OCI-LY7 (cell line): ENCODE results near the gene STMN3. TPM values are rescaled to one million over a fixed set of nuclear protein-coding genes. Genes with fewer than 3 reads are reported as not detected.

Experiments used
- BruUV-seq: library from RNA; stranded (reverse); fragments of 400-500 nt; replicated peaks from 2 replicates; lab custom pipeline; 2021; lab: Mats Ljungman, UMichigan
- CTCF ChIA-PET: fragments of 300-600 bp; sonication (Branson Sonifier 250); formaldehyde crosslinking; loops from one replicate; lab custom pipeline; 2022; ENCODE audit warnings: antibody characterized with exemption; ENCODE audit not compliant: unreplicated experiment; lab: Charles Lee
- POLR2A ChIA-PET: fragments of 300-600 bp; sonication (Branson Sonifier 250); formaldehyde crosslinking; loops from one replicate; lab custom pipeline; 2022; ENCODE audit warnings: antibody characterized with exemption; lab: Charles Lee
- DNase-seq: peaks from one replicate; pipeline ENCODE4 v3.0.0-alpha.2; 2015; ENCODE audit warnings: low spot score
- H2AFZ ChIP-seq: fragments of 200-600 bp; sonication (generic), shearing (Covaris generic); 2 replicates; pipeline ENCODE4 v1.6.1; 2014; ENCODE audit warnings: mild to moderate bottlenecking, antibody characterized with exemption, low read length, moderate library complexity
- H3K27ac ChIP-seq: fragments of 200-600 bp; sonication (generic); 2 replicates; pipeline ENCODE4 v1.5.1; 2014; ENCODE audit warnings: mixed run types, low read depth, mild to moderate bottlenecking, moderate library complexity, low read length, inconsistent platforms; ENCODE audit not compliant: poor library complexity, severe bottlenecking
- H3K36me3 ChIP-seq: fragments of 200-600 bp; sonication (generic); 2 replicates; pipeline ENCODE4 v1.6.1; 2014; ENCODE audit warnings: mild to moderate bottlenecking, antibody characterized with exemption, low read length, moderate library complexity, mixed read lengths; ENCODE audit not compliant: insufficient read depth
- H3K4me1 ChIP-seq: fragments of 200-600 bp; sonication (generic); 2 replicates; pipeline ENCODE4 v1.5.1; 2014; ENCODE audit warnings: mild to moderate bottlenecking, low read length; ENCODE audit not compliant: insufficient read depth, poor library complexity, severe bottlenecking
- H3K4me2 ChIP-seq: fragments of 200-600 bp; sonication (generic); 2 replicates; pipeline ENCODE4 v1.6.1; 2014; ENCODE audit warnings: mild to moderate bottlenecking, low read length
- H3K4me3 ChIP-seq: fragments of 200-600 bp; sonication (generic); 2 replicates; pipeline ENCODE4 v1.5.1; 2014; ENCODE audit warnings: mild to moderate bottlenecking, low read depth, low read length; ENCODE audit not compliant: poor library complexity, severe bottlenecking
- H3K79me2 ChIP-seq: fragments of 200-600 bp; sonication (generic); 2 replicates; pipeline ENCODE4 v1.6.1; 2016; ENCODE audit warnings: low read depth, mild to moderate bottlenecking, low read length, moderate library complexity, mixed read lengths; ENCODE audit not compliant: insufficient read depth
- H3K9me2 ChIP-seq: fragments of 200-600 bp; sonication (generic); 2 replicates; pipeline ENCODE4 v1.6.1; 2016; ENCODE audit warnings: mild to moderate bottlenecking, low read length, mixed read lengths; ENCODE audit not compliant: insufficient read depth
- H3K9me3 ChIP-seq: fragments of 200-600 bp; sonication (generic); 2 replicates; pipeline ENCODE4 v1.6.1; 2014; ENCODE audit warnings: mild to moderate bottlenecking, mixed run types, low read length, mixed read lengths
- H4K20me1 ChIP-seq: fragments of 200-600 bp; sonication (generic); 2 replicates; pipeline ENCODE4 v1.6.1; 2014; ENCODE audit warnings: mild to moderate bottlenecking, antibody characterized with exemption, low read length, moderate library complexity, mixed read lengths; ENCODE audit not compliant: insufficient read depth
- CTCF ChIP-seq: fragments of 200-600 bp; sonication (generic); conservative IDR thresholded peaks from 2 replicates; pipeline ENCODE4 v1.5.1; 2014; ENCODE audit warnings: mild to moderate bottlenecking, antibody characterized with exemption, low read length, moderate library complexity, mixed read lengths
- EZH2phosphoT487 ChIP-seq: fragments of 200-600 bp; sonication (generic); IDR thresholded peaks from 2 replicates; pipeline ENCODE4 v1.6.1; 2018; ENCODE audit warnings: low read depth, borderline replicate concordance, mild to moderate bottlenecking, mixed run types, antibody characterized with exemption, low read length, moderate library complexity, mixed read lengths
- intact Hi-C: fragments of 100-400 bp; cut with micrococcal nuclease; formaldehyde crosslinking; loops from one replicate; pipeline ENCODE4 v1.10.0; 2022; ENCODE audit not compliant: unreplicated experiment
- small RNA-seq: library from RNA; depleted of rRNA; stranded (forward); fragments of <200 nt; gene quantifications from one replicate; pipeline ENCODE3, GENCODE V24; 2014
- total RNA-seq, 2 experiments: library from RNA; depleted of rRNA in 1 of 2; stranded (reverse); fragments of >200 nt in 1 of 2; shearing (Covaris generic) in 1 of 2; gene quantifications; 2 replicates each; pipeline ENCODE4 v1.2.3, GENCODE V29; 2014 to 2022

STMN3 gene
- total RNA-seq, 2 experiments from 2014 or later, result 6.7 TPM

- H3K27ac ChIP-seq, result no peak overlapping the region
- H2AFZ ChIP-seq, result no peak overlapping the region
- BruUV-seq, result no TSS peak
- H3K9me2 ChIP-seq, result no peaks in the 10 kb centered on the region
- H3K36me3 ChIP-seq, result peaks cover 24% of the 10 kb centered on the region
- POLR2A ChIA-PET, result no interaction called here
- H3K4me1 ChIP-seq, result no peaks in the 10 kb centered on the region
- CTCF ChIA-PET, result no interaction called here
- H4K20me1 ChIP-seq, result no peaks in the 10 kb centered on the region
- H3K9me3 ChIP-seq, result no peaks in the 10 kb centered on the region
- TF ChIP-seq CTCF (no peak), EZH2phosphoT487 (no peak)
- no peak overlapping the region for H3K4me3 ChIP-seq
- no peak overlapping the region for H3K4me2 ChIP-seq
- no peak for DNase-seq
- intact Hi-C loops, result no loop called here
- no peaks in the 10 kb centered on the region for H3K79me2 ChIP-seq
Measured at GRCh38 chr20:63590218-63591146, 62.7 kb downstream of the STMN3 start.

Small RNA genes within 50 kb of the gene (small RNA-seq; reads per million reads assigned to genes)
- not detected for gene TNFRSF6B

Other genes with a start within 250 kb of the STMN3 start
- gene KCNQ2, start 180.8 kb downstream of the STMN3 start, total RNA-seq (2014; rRNA removed; shearing (Covaris generic)), result not detected in 2 replicates
- not detected in 2 replicates for gene KCNQ2, start 180.8 kb downstream of the STMN3 start, total RNA-seq (2022)
- 0.22 and 0.36 TPM in 2 replicates for gene EEF1A2, start 154.3 kb downstream of the STMN3 start, total RNA-seq (2014; rRNA removed; shearing (Covaris generic))
- gene EEF1A2, start 154.3 kb downstream of the STMN3 start, total RNA-seq (2022), result 0.92 TPM in 1 of 2 replicates, not detected in the other
- gene PPDPF, start 132.7 kb downstream of the STMN3 start, total RNA-seq (2014; rRNA removed; shearing (Covaris generic)), result 16.5 and 34.9 TPM in 2 replicates
- 117 and 126 TPM in 2 replicates for gene PPDPF, start 132.7 kb downstream of the STMN3 start, total RNA-seq (2022)
- 0.05 and 0.13 TPM in 2 replicates for gene PTK6, start 116.0 kb downstream of the STMN3 start, total RNA-seq (2014; rRNA removed; shearing (Covaris generic))
- 1.8 and 2.0 TPM in 2 replicates for gene PTK6, start 116.0 kb downstream of the STMN3 start, total RNA-seq (2022)
- not detected in 2 replicates for gene SRMS, start 105.7 kb downstream of the STMN3 start, total RNA-seq (2014; rRNA removed; shearing (Covaris generic))
- gene SRMS, start 105.7 kb downstream of the STMN3 start, total RNA-seq (2022), result 0.42 TPM in 1 of 2 replicates, not detected in the other
- 0.15 and 0.41 TPM in 2 replicates for gene FNDC11, start 99.3 kb downstream of the STMN3 start, total RNA-seq (2014; rRNA removed; shearing (Covaris generic))
- 2.1 and 3.0 TPM in 2 replicates for gene FNDC11, start 99.3 kb downstream of the STMN3 start, total RNA-seq (2022)
- 3.6 and 6.5 TPM in 2 replicates for gene HELZ2, start 79.2 kb downstream of the STMN3 start, total RNA-seq (2014; rRNA removed; shearing (Covaris generic))
- gene HELZ2, start 79.2 kb downstream of the STMN3 start, total RNA-seq (2022), result 8.3 and 8.6 TPM in 2 replicates
- gene GMEB2, start 26.3 kb downstream of the STMN3 start, total RNA-seq (2014; rRNA removed; shearing (Covaris generic)), result 14.3 and 15.6 TPM in 2 replicates
- 15.0 and 15.6 TPM in 2 replicates for gene GMEB2, start 26.3 kb downstream of the STMN3 start, total RNA-seq (2022)
- 20.0 and 22.5 TPM in 2 replicates for gene RTEL1, start 4.9 kb upstream of the STMN3 start, total RNA-seq (2014; rRNA removed; shearing (Covaris generic))
- gene RTEL1, start 4.9 kb upstream of the STMN3 start, total RNA-seq (2022), result 47.2 and 55.0 TPM in 2 replicates
- gene TNFRSF6B, start 43.2 kb upstream of the STMN3 start, total RNA-seq (2014; rRNA removed; shearing (Covaris generic)), result 1.4 and 6.6 TPM in 2 replicates
- gene TNFRSF6B, start 43.2 kb upstream of the STMN3 start, total RNA-seq (2022), result 1.0 TPM in 1 of 2 replicates, not detected in the other
- 47.9 and 53.3 TPM in 2 replicates for gene ARFRP1, start 54.6 kb upstream of the STMN3 start, total RNA-seq (2014; rRNA removed; shearing (Covaris generic))
- gene ARFRP1, start 54.6 kb upstream of the STMN3 start, total RNA-seq (2022), result 82.1 and 85.6 TPM in 2 replicates
- 43.1 and 43.9 TPM in 2 replicates for gene ZGPAT, start 54.6 kb upstream of the STMN3 start, total RNA-seq (2014; rRNA removed; shearing (Covaris generic))
- gene ZGPAT, start 54.6 kb upstream of the STMN3 start, total RNA-seq (2022), result 50.8 and 55.4 TPM in 2 replicates
- gene LIME1, start 83.2 kb upstream of the STMN3 start, total RNA-seq (2014; rRNA removed; shearing (Covaris generic)), result 66.3 and 76.4 TPM in 2 replicates
- gene LIME1, start 83.2 kb upstream of the STMN3 start, total RNA-seq (2022), result 67.9 and 75.6 TPM in 2 replicates
- gene SLC2A4RG, start 86.4 kb upstream of the STMN3 start, total RNA-seq (2014; rRNA removed; shearing (Covaris generic)), result 69.8 and 77.9 TPM in 2 replicates
- gene SLC2A4RG, start 86.4 kb upstream of the STMN3 start, total RNA-seq (2022), result 110 and 113 TPM in 2 replicates
- 0.57 and 1.3 TPM in 2 replicates for gene ZBTB46, start 177.8 kb upstream of the STMN3 start, total RNA-seq (2014; rRNA removed; shearing (Covaris generic))
- 0.67 and 1.1 TPM in 2 replicates for gene ZBTB46, start 177.8 kb upstream of the STMN3 start, total RNA-seq (2022)
- not detected in 2 replicates for gene ABHD16B, start 208.1 kb upstream of the STMN3 start, total RNA-seq (2014; rRNA removed; shearing (Covaris generic))
- gene ABHD16B, start 208.1 kb upstream of the STMN3 start, total RNA-seq (2022), result 0.29 TPM in 1 of 2 replicates, not detected in the other
- 27.2 and 28.6 TPM in 2 replicates for gene TPD52L2, start 211.8 kb upstream of the STMN3 start, total RNA-seq (2014; rRNA removed; shearing (Covaris generic))
- gene TPD52L2, start 211.8 kb upstream of the STMN3 start, total RNA-seq (2022), result 47.0 and 51.0 TPM in 2 replicates
- 23.5 and 27.7 TPM in 2 replicates for gene DNAJC5, start 241.7 kb upstream of the STMN3 start, total RNA-seq (2014; rRNA removed; shearing (Covaris generic))
- 24.1 and 27.5 TPM in 2 replicates for gene DNAJC5, start 241.7 kb upstream of the STMN3 start, total RNA-seq (2022)